H9 (cell line): ENCODE measurements around the gene SPINT4. TPM values are rescaled to one million over a fixed set of nuclear protein-coding genes. Genes with fewer than 3 reads are reported as not detected.

Experiments
- DNase-seq: peaks from one replicate; pipeline ENCODE4 v3.0.0-alpha.2; 2017
- H2AFZ ChIP-seq: one replicate; pipeline ENCODE4 v1.6.1; 2013; ENCODE audit warnings: mild to moderate bottlenecking, low read length, control low read depth, moderate library complexity
- H2AK5ac ChIP-seq: 2 replicates; pipeline ENCODE4 v1.6.1; 2013; ENCODE audit warnings: low read length, control low read depth, mixed read lengths; ENCODE audit not compliant: insufficient read length
- H2BK120ac ChIP-seq: one replicate; pipeline ENCODE4 v1.6.1; 2013; ENCODE audit warnings: low read depth, mild to moderate bottlenecking, low read length, control low read depth, inconsistent platforms; ENCODE audit not compliant: poor library complexity, severe bottlenecking
- H2BK12ac ChIP-seq: 2 replicates; pipeline ENCODE4 v1.6.1; 2013; ENCODE audit warnings: low read length, control low read depth, mixed read lengths, low read depth; ENCODE audit not compliant: insufficient read length
- H2BK15ac ChIP-seq: 2 replicates; pipeline ENCODE4 v1.6.1; 2013; ENCODE audit warnings: low read depth, low read length, control low read depth
- H2BK20ac ChIP-seq: one replicate; pipeline ENCODE4 v1.6.1; 2013; ENCODE audit warnings: low read depth, mild to moderate bottlenecking, low read length, control low read depth, inconsistent platforms; ENCODE audit not compliant: poor library complexity, severe bottlenecking
- H2BK5ac ChIP-seq: 2 replicates; pipeline ENCODE4 v1.6.1; 2013; ENCODE audit warnings: low read length, control low read depth, mixed read lengths; ENCODE audit not compliant: insufficient read length
- H3K14ac ChIP-seq: 2 replicates; pipeline ENCODE4 v1.6.1; 2013; ENCODE audit warnings: low read length, control low read depth; ENCODE audit not compliant: insufficient read depth
- H3K18ac ChIP-seq: 2 replicates; pipeline ENCODE4 v1.6.1; 2013; ENCODE audit warnings: low read depth, mild to moderate bottlenecking, mixed read lengths, low read length, control low read depth; ENCODE audit not compliant: insufficient read length
- H3K23ac ChIP-seq: 2 replicates; pipeline ENCODE4 v1.6.1; 2013; ENCODE audit warnings: low read length, control low read depth, mixed read lengths, low read depth; ENCODE audit not compliant: insufficient read length
- H3K23me2 ChIP-seq: 2 replicates; pipeline ENCODE4 v1.6.1; 2013; ENCODE audit warnings: low read depth, mild to moderate bottlenecking, mixed read lengths, low read length, control low read depth; ENCODE audit not compliant: insufficient read length, poor library complexity, severe bottlenecking
- H3K27ac ChIP-seq: 2 replicates; pipeline ENCODE4 v1.5.1; 2013; ENCODE audit warnings: low read length, control low read depth, mixed read lengths, low read depth; ENCODE audit not compliant: insufficient read length
- H3K27me3 ChIP-seq: 2 replicates; pipeline ENCODE4 v1.6.1; 2013; ENCODE audit warnings: low read length, control low read depth, inconsistent platforms; ENCODE audit not compliant: insufficient read depth
- H3K4ac ChIP-seq: 2 replicates; pipeline ENCODE4 v1.6.1; 2013; ENCODE audit warnings: low read depth, mild to moderate bottlenecking, control low read depth, inconsistent platforms, low read length, moderate library complexity
- H3K4me1 ChIP-seq: 2 replicates; pipeline ENCODE4 v1.6.1; 2013; ENCODE audit warnings: low read length, control low read depth, inconsistent platforms; ENCODE audit not compliant: insufficient read depth
- H3K4me2 ChIP-seq: 2 replicates; pipeline ENCODE4 v1.6.1; 2013; ENCODE audit warnings: low read length, control low read depth, mixed read lengths; ENCODE audit not compliant: insufficient read length, insufficient read depth
- H3K56ac ChIP-seq: 2 replicates; pipeline ENCODE4 v1.6.1; 2013; ENCODE audit warnings: low read depth, mild to moderate bottlenecking, mixed read lengths, low read length, control low read depth; ENCODE audit not compliant: insufficient read length
- H3K79me1 ChIP-seq: 2 replicates; pipeline ENCODE4 v1.6.1; 2013; ENCODE audit warnings: low read depth, mild to moderate bottlenecking, moderate library complexity, low read length, control low read depth, inconsistent platforms; ENCODE audit not compliant: insufficient read depth, poor library complexity, severe bottlenecking
- H3K79me2 ChIP-seq: 2 replicates; pipeline ENCODE4 v1.6.1; 2013; ENCODE audit warnings: low read length, control low read depth, inconsistent platforms; ENCODE audit not compliant: insufficient read depth
- H3K9ac ChIP-seq: 2 replicates; pipeline ENCODE4 v1.6.1; 2013; ENCODE audit warnings: low read length, control low read depth, mixed read lengths; ENCODE audit not compliant: insufficient read length; ENCODE audit errors: extremely low read depth
- H3K9me3 ChIP-seq: one replicate; pipeline ENCODE4 v1.6.1; 2013; ENCODE audit warnings: low read depth, low read length, inconsistent platforms; ENCODE audit not compliant: control insufficient read depth
- H3T11ph ChIP-seq: one replicate; pipeline ENCODE4 v1.6.1; 2013; ENCODE audit warnings: mild to moderate bottlenecking, low read length, control low read depth, inconsistent platforms
- H4K20me1 ChIP-seq: one replicate; pipeline ENCODE4 v1.6.1; 2013; ENCODE audit not compliant: control insufficient read depth, insufficient read length, insufficient read depth
- H4K5ac ChIP-seq: 2 replicates; pipeline ENCODE4 v1.6.1; 2013; ENCODE audit warnings: low read depth, mild to moderate bottlenecking, mixed read lengths, low read length, control low read depth; ENCODE audit not compliant: insufficient read length
- H4K8ac ChIP-seq: replicated peaks from 2 replicates; pipeline ENCODE4 v1.6.1; 2013; ENCODE audit warnings: low read length, control low read depth, mixed read lengths, low read depth; ENCODE audit not compliant: insufficient read length
- H4K91ac ChIP-seq: 2 replicates; pipeline ENCODE4 v1.6.1; 2013; ENCODE audit warnings: low read depth, mild to moderate bottlenecking, moderate library complexity, mixed read lengths, low read length, control low read depth; ENCODE audit not compliant: insufficient read length
- H3K27ac Mint-ChIP-seq, 3 experiments: 2 replicates in 2 of 3; 3 replicates in 1 of 3; pipeline ENCODE4 v1.8.0; 2020 to 2021; ENCODE audit warnings: mixed read lengths in 3 of 3, mild to moderate bottlenecking in 1 of 3, moderate library complexity in 1 of 3
- H3K27me3 Mint-ChIP-seq: 2 replicates; pipeline ENCODE4 v1.8.0; 2021; ENCODE audit warnings: low read depth, mild to moderate bottlenecking, moderate library complexity, mixed read lengths
- H3K36me3 Mint-ChIP-seq, 3 experiments: 2 replicates in 2 of 3; 3 replicates in 1 of 3; pipeline ENCODE4 v1.8.0; 2020 to 2021; ENCODE audit warnings: low read depth in 3 of 3, mixed read lengths in 3 of 3; ENCODE audit not compliant: insufficient read depth in 1 of 3
- H3K4me1 Mint-ChIP-seq, 2 experiments: 2 replicates each; pipeline ENCODE4 v1.8.0; 2020; ENCODE audit warnings: mixed read lengths in 2 of 2
- H3K4me3 Mint-ChIP-seq, 2 experiments: 2 replicates in 1 of 2; 3 replicates in 1 of 2; pipeline ENCODE4 v1.8.0; 2020 to 2021; ENCODE audit warnings: mild to moderate bottlenecking in 2 of 2, mixed read lengths in 2 of 2, moderate library complexity in 1 of 2
- H3K9me3 Mint-ChIP-seq, 2 experiments: 2 replicates in 1 of 2; 3 replicates in 1 of 2; pipeline ENCODE4 v1.8.0; 2020; ENCODE audit warnings: mild to moderate bottlenecking in 2 of 2, mixed read lengths in 2 of 2, moderate library complexity in 1 of 2
- CTCF ChIP-seq: fragments of 200-600 bp; sonication (generic); conservative IDR thresholded peaks from 3 replicates; pipeline ENCODE4 v1.8.0; 2021; ENCODE audit warnings: antibody characterized with exemption, mild to moderate bottlenecking
- total RNA-seq: library from RNA; stranded (reverse); gene quantifications from 2 replicates; pipeline ENCODE4 v1.2.1, GENCODE V29; 2021

Gene SPINT4
- total RNA-seq, 1 experiment from 2014 or later, result not detected

- Histone ChIP-seq H2AK5ac (no peak overlapping the region), H4K8ac (no peak overlapping the region), H3K79me1 (no peaks in the 10 kb centered on the region), H2BK20ac (no peak overlapping the region), H2BK12ac (no peak overlapping the region), H2BK5ac (no peak overlapping the region), H3T11ph (no peak overlapping the region), H3K79me2 (no peaks in the 10 kb centered on the region), H2AFZ (no peak overlapping the region), H3K4me2 (no peak overlapping the region), H4K20me1 (no peaks in the 10 kb centered on the region), H4K5ac (no peak overlapping the region), H2BK15ac (no peak overlapping the region), H2BK120ac (no peak overlapping the region), H3K9ac (no peak overlapping the region), H3K27me3 (no peaks in the 10 kb centered on the region), H4K91ac (no peak overlapping the region), H3K23ac (no peak overlapping the region), H3K4ac (no peak overlapping the region), H3K18ac (no peak overlapping the region), H3K27ac (no peak overlapping the region), H3K56ac (no peak overlapping the region), H3K23me2 (no peaks in the 10 kb centered on the region), H3K9me3 (no peaks in the 10 kb centered on the region), H3K4me1 (no peaks in the 10 kb centered on the region), H3K14ac (no peak overlapping the region)
- no peak for TF ChIP-seq CTCF
- H3K4me1 Mint-ChIP-seq, result no peaks in the 10 kb centered on the region
- no peaks in the 10 kb centered on the region for H3K27me3 Mint-ChIP-seq
- no peak for DNase-seq
- H3K9me3 Mint-ChIP-seq, result no peaks in the 10 kb centered on the region; a peak in 2 of 5 replicates
- H3K27ac Mint-ChIP-seq, result no peak overlapping the region
- H3K4me3 Mint-ChIP-seq, result no peak overlapping the region
- H3K36me3 Mint-ChIP-seq, result no peaks in the 10 kb centered on the region; a peak in 1 of 7 replicates
Observed at GRCh38 chr20:45745015-45745414, 22.9 kb downstream of the SPINT4 start.
